H1 (cell line): Measurements from ENCODE around the gene TCF7L1. TPM values are rescaled to one million over a fixed set of nuclear protein-coding genes. Genes with fewer than 3 reads are reported as not detected.

Experiments used
- CTCF ChIA-PET: fragments of 300-600 bp; sonication (Branson Sonifier 250); formaldehyde crosslinking; loops from one replicate; lab custom pipeline; 2021; ENCODE audit not compliant: partially characterized antibody; lab: Charles Lee
- POLR2A ChIA-PET: fragments of 300-600 bp; sonication (Branson Sonifier 250); formaldehyde crosslinking; loops from one replicate; lab custom pipeline; 2021; ENCODE audit warnings: inconsistent platforms; ENCODE audit not compliant: partially characterized antibody; lab: Charles Lee
- DNase-seq, 2 experiments: peaks; one replicate each; pipeline versions ENCODE4 v3.0.0 to v3.0.0-alpha.2; 2010 to 2022; ENCODE audit warnings: low spot score in 2 of 2, low read depth in 1 of 2, mixed read lengths in 1 of 2
- FAIRE-seq: peaks from 2 replicates; lab custom pipeline; 2011; peaks lifted over from hg19 to GRCh38; lab: Jason Lieb, UNC
- H2AFZ ChIP-seq: 2 replicates; pipeline ENCODE4 v1.8.1; 2012; ENCODE audit warnings: low read length, inconsistent platforms
- H2AK5ac ChIP-seq: 2 replicates; pipeline ENCODE4 v1.6.1; 2013; ENCODE audit warnings: low read depth, low read length
- H2BK120ac ChIP-seq: replicated peaks from 2 replicates; pipeline ENCODE3; 2013; ENCODE audit warnings: low read depth, low read length, inconsistent platforms
- H2BK12ac ChIP-seq: 2 replicates; pipeline ENCODE4 v1.6.1; 2013; ENCODE audit warnings: low read depth, low read length
- H2BK15ac ChIP-seq: 2 replicates; pipeline ENCODE4 v1.6.1; 2013; ENCODE audit warnings: low read length
- H2BK20ac ChIP-seq: 2 replicates; pipeline ENCODE4 v1.6.1; 2013; ENCODE audit warnings: low read length
- H2BK5ac ChIP-seq: 2 replicates; pipeline ENCODE4 v1.6.1; 2013; ENCODE audit warnings: low read depth, low read length
- H3K14ac ChIP-seq: 2 replicates; pipeline ENCODE4 v1.6.1; 2013; ENCODE audit warnings: inconsistent platforms; ENCODE audit not compliant: insufficient read length
- H3K18ac ChIP-seq: 2 replicates; pipeline ENCODE4 v1.6.1; 2013; ENCODE audit warnings: low read length; ENCODE audit errors: extremely low read depth
- H3K23ac ChIP-seq: 2 replicates; pipeline ENCODE4 v1.6.1; 2013; ENCODE audit warnings: inconsistent platforms; ENCODE audit not compliant: insufficient read length
- H3K23me2 ChIP-seq: 2 replicates; pipeline ENCODE4 v1.6.1; 2013; ENCODE audit warnings: low read depth, low read length
- H3K27ac ChIP-seq: 2 replicates; pipeline ENCODE4 v1.6.1; 2011; ENCODE audit warnings: low read depth, low read length, inconsistent platforms
- H3K27me3 ChIP-seq, 4 experiments: replicated peaks in 1 of 4; 1 replicate in 1 of 4; 2 replicates in 3 of 4; pipeline versions ENCODE4 v1.6.1 to v1.8.1; 2011 to 2013; ENCODE audit warnings: low read length in 3 of 4, mild to moderate bottlenecking in 3 of 4, inconsistent platforms in 2 of 4, mixed read lengths in 2 of 4, moderate library complexity in 1 of 4; ENCODE audit not compliant: control insufficient read depth in 3 of 4, insufficient read depth in 3 of 4; ENCODE audit errors: extremely low read depth in 1 of 4
- H3K36me3 ChIP-seq, 4 experiments: 2 replicates each; pipeline versions ENCODE4 v1.6.1 to v1.8.1; 2011 to 2013; ENCODE audit warnings: mild to moderate bottlenecking in 4 of 4, low read length in 3 of 4, moderate library complexity in 2 of 4, control low read depth in 1 of 4, inconsistent platforms in 1 of 4; ENCODE audit not compliant: insufficient read depth in 4 of 4, control insufficient read depth in 2 of 4
- H3K4ac ChIP-seq: replicated peaks from 2 replicates; pipeline ENCODE3; 2013; ENCODE audit warnings: low read length, low read depth, mixed read lengths, inconsistent platforms; ENCODE audit not compliant: insufficient read length
- H3K4me1 ChIP-seq, 4 experiments: replicated peaks in 1 of 4; 1 replicate in 1 of 4; 2 replicates in 3 of 4; pipeline versions ENCODE4 v1.6.1 to v1.8.1; 2011 to 2013; ENCODE audit warnings: low read length in 3 of 4, inconsistent platforms in 2 of 4, mixed read lengths in 1 of 4; ENCODE audit not compliant: insufficient read depth in 4 of 4, control insufficient read depth in 3 of 4
- H3K4me2 ChIP-seq, 2 experiments: 2 replicates each; pipeline versions ENCODE4 v1.6.1 to v1.8.1; 2011 to 2013; ENCODE audit warnings: low read depth in 2 of 2, low read length in 2 of 2, control low read depth in 1 of 2, inconsistent platforms in 1 of 2, mild to moderate bottlenecking in 1 of 2; ENCODE audit not compliant: insufficient read depth in 1 of 2
- H3K4me3 ChIP-seq, 4 experiments: fragments of 200-600, 300-600 bp in 1 of 4; sonication (generic), shearing (Covaris generic), sonication (Bioruptor Twin) in 1 of 4; 2 replicates each; pipeline versions ENCODE4 v1.5.1 to v1.8.1; 2011 to 2016; ENCODE audit warnings: low read length in 4 of 4, low read depth in 3 of 4, control low read depth in 2 of 4, inconsistent platforms in 2 of 4, mild to moderate bottlenecking in 2 of 4, mixed read lengths in 1 of 4, moderate library complexity in 1 of 4; ENCODE audit not compliant: insufficient read depth in 2 of 4; ENCODE audit errors: extremely low read depth in 1 of 4
- H3K56ac ChIP-seq: replicated peaks from 2 replicates; pipeline ENCODE3; 2013; ENCODE audit warnings: low read depth, mild to moderate bottlenecking, mixed read lengths, low read length, inconsistent platforms; ENCODE audit not compliant: insufficient read length
- H3K79me1 ChIP-seq: 2 replicates; pipeline ENCODE4 v1.6.1; 2013; ENCODE audit warnings: low read depth, low read length, control low read depth
- H3K79me2 ChIP-seq, 2 experiments: 2 replicates each; pipeline versions ENCODE4 v1.6.1 to v1.8.1; 2012 to 2013; ENCODE audit warnings: low read length in 2 of 2, mild to moderate bottlenecking in 2 of 2, inconsistent platforms in 1 of 2; ENCODE audit not compliant: insufficient read depth in 2 of 2, control insufficient read depth in 1 of 2
- H3K9ac ChIP-seq, 4 experiments: replicated peaks in 1 of 4; 1 replicate in 1 of 4; 2 replicates in 3 of 4; pipeline versions ENCODE4 v1.6.1 to v1.8.1; 2011 to 2013; ENCODE audit warnings: low read depth in 3 of 4, low read length in 3 of 4, control low read depth in 2 of 4, mild to moderate bottlenecking in 2 of 4, moderate library complexity in 2 of 4, inconsistent platforms in 1 of 4; ENCODE audit errors: extremely low read depth in 1 of 4
- H3K9me3 ChIP-seq, 2 experiments: 2 replicates each; pipeline versions ENCODE4 v1.6.1 to v1.8.1; 2012 to 2013; ENCODE audit warnings: mild to moderate bottlenecking in 2 of 2, moderate library complexity in 2 of 2, control low read depth in 1 of 2, inconsistent platforms in 1 of 2, low read depth in 1 of 2, low read length in 1 of 2, mixed read lengths in 1 of 2; ENCODE audit not compliant: insufficient read depth in 2 of 2
- H4K20me1 ChIP-seq, 2 experiments: replicated peaks in 1 of 2; 2 replicates each; pipeline versions ENCODE3 to v1.8.1; 2011 to 2013; ENCODE audit warnings: inconsistent platforms in 2 of 2, low read length in 2 of 2, mild to moderate bottlenecking in 1 of 2; ENCODE audit not compliant: insufficient read depth in 2 of 2, control insufficient read depth in 1 of 2
- H4K5ac ChIP-seq: 2 replicates; pipeline ENCODE4 v1.6.1; 2013; ENCODE audit warnings: low read length, low read depth, mixed read lengths, inconsistent platforms; ENCODE audit not compliant: insufficient read length
- H4K8ac ChIP-seq: 2 replicates; pipeline ENCODE4 v1.8.0; 2013; ENCODE audit warnings: mild to moderate bottlenecking, moderate library complexity, low read length, inconsistent platforms; ENCODE audit not compliant: insufficient read depth; ENCODE audit errors: extremely low read depth
- H4K91ac ChIP-seq: replicated peaks from 2 replicates; pipeline ENCODE3; 2013; ENCODE audit warnings: low read length, mixed read lengths, inconsistent platforms; ENCODE audit not compliant: insufficient read length
- SP4 ChIP-seq: IDR thresholded peaks from 2 replicates; pipeline ENCODE4 v1.6.1; 2012; ENCODE audit warnings: low read length, inconsistent platforms
- TAF1 ChIP-seq: IDR thresholded peaks from 2 replicates; pipeline ENCODE4 v1.6.1; 2011; ENCODE audit warnings: mild to moderate bottlenecking, low read depth, low read length
- WGBS, 2 experiments: shearing (Covaris generic) in 1 of 2; methylation state at CpG; one replicate each; pipeline versions ENCODE4 v1.1.6 to v1.1.7; 2013 to 2015; ENCODE audit warnings: low lambda C conversion rate in 2 of 2, mixed read lengths in 2 of 2, inconsistent platforms in 1 of 2, low coverage in 1 of 2, missing lambda C conversion rate in 1 of 2; ENCODE audit not compliant: insufficient replicate concordance in 2 of 2, insufficient coverage in 1 of 2, insufficient read length in 1 of 2; ENCODE audit errors: extremely low coverage in 1 of 2, missing lambda C conversion rate in 1 of 2; 5-methylcytosine and 5-hydroxymethylcytosine counted together
- polyA plus RNA-seq, 7 experiments: library from polyadenylated mRNA; depleted of rRNA in 3 of 7; stranded (reverse) in 5 of 7; unstranded in 2 of 7; fragments of >200 nt in 5 of 7; fragments of 200-250 nt in 2 of 7; gene quantifications; 1 replicate in 5 of 7; 2 replicates in 1 of 7; 4 replicates in 1 of 7; pipeline versions ENCODE4 v1.2.1 to v1.2.3, GENCODE V29; 2011 to 2013; ENCODE audit warnings: missing spikeins in 2 of 7, mixed read lengths in 2 of 7
- total RNA-seq: library from RNA; stranded (reverse); fragmentation: NEBNext Ultra II Directional; extraction: Animal tissue kit (Norgen Biotek cat#: 25700); gene quantifications from 2 replicates; pipeline ENCODE4 v1.2.1, GENCODE V29; 2021

The TCF7L1 gene
- total and polyA plus RNA-seq, 2 of the 8 experiments (the other 6 are each of a cell fraction or from before 2014, with no cell fraction given) = 27.5 to 108 TPM

DNA sequence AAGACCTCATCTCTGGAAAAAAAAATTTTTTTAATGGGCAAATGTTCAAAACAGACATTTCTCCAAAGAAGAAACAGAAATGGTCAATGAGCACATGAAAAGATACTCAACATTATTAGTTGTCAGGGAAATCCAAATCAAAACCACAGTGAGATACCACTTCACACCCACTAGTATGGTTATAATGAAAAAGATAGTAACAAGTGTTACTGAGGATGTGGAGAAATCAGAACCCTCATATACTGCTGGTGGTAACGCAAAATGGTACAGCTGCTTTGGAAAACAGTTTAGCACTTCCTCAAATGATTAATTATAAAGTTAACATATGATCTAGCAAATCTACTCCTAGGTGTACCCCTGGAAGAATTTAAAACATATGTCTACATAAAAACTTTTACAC is 29.0 kb upstream of the TCF7L1 start:
- Histone ChIP-seq H4K20me1 (no peaks in the 10 kb centered on the region), H3K23ac (no peak overlapping the region), H3K4me1 (no peaks in the 10 kb centered on the region), H2BK20ac (no peak overlapping the region), H3K4ac (no peak overlapping the region), H2BK5ac (no peak overlapping the region), H3K79me2 (no peaks in the 10 kb centered on the region), H3K23me2 (no peaks in the 10 kb centered on the region), H4K5ac (no peak overlapping the region), H4K91ac (no peak overlapping the region), H3K36me3 (no peaks in the 10 kb centered on the region), H2BK15ac (no peak overlapping the region), H3K9ac (no peak overlapping the region), H2AK5ac (no peak overlapping the region), H3K4me2 (no peak overlapping the region), H3K9me3 (no peaks in the 10 kb centered on the region), H3K79me1 (no peaks in the 10 kb centered on the region), H3K56ac (no peak overlapping the region), H2BK12ac (no peak overlapping the region), H3K18ac (no peak overlapping the region), H2AFZ (no peak overlapping the region), H3K4me3 (no peak overlapping the region), H3K27me3 (no peaks in the 10 kb centered on the region), H3K14ac (no peak overlapping the region), H4K8ac (no peak overlapping the region), H2BK120ac (no peak overlapping the region), H3K27ac (no peak overlapping the region)
- CTCF ChIA-PET = interaction anchor here (0.6 to 1.2 kb wide), 2 partner anchors 14 to 197 kb away, joined by 3 to 4 read pairs; no protein-coding TSS in a partner anchor
- 96% methylated on average over 1 of the region's 1 CpG; no CpG with 5 or more reads in 1 of the 2 experiments for WGBS, 2 experiments
- POLR2A ChIA-PET = no interaction called here
- no peak for TF ChIP-seq TAF1
- no peak for TF ChIP-seq SP4
- no peak for DNase-seq
- no peak for FAIRE-seq
